B cell (primary cell): ENCODE data around the gene KRT82.

Experiments used
- EZH2 ChIP-seq: IDR thresholded peaks from 2 replicates; pipeline ENCODE4 v1.6.1; 2012; ENCODE audit warnings: borderline replicate concordance, low read depth, mild to moderate bottlenecking, moderate library complexity, low read length; ENCODE audit not compliant: insufficient read depth, poor library complexity, severe bottlenecking
- TF ChIP-seq, protein P1 (sequence below): fragments of 200-600 bp; IDR thresholded peaks from one replicate; pipeline ENCODE4 v1.8.0; 2022; ENCODE audit warnings: antibody characterized with exemption, mild to moderate bottlenecking

DNA sequence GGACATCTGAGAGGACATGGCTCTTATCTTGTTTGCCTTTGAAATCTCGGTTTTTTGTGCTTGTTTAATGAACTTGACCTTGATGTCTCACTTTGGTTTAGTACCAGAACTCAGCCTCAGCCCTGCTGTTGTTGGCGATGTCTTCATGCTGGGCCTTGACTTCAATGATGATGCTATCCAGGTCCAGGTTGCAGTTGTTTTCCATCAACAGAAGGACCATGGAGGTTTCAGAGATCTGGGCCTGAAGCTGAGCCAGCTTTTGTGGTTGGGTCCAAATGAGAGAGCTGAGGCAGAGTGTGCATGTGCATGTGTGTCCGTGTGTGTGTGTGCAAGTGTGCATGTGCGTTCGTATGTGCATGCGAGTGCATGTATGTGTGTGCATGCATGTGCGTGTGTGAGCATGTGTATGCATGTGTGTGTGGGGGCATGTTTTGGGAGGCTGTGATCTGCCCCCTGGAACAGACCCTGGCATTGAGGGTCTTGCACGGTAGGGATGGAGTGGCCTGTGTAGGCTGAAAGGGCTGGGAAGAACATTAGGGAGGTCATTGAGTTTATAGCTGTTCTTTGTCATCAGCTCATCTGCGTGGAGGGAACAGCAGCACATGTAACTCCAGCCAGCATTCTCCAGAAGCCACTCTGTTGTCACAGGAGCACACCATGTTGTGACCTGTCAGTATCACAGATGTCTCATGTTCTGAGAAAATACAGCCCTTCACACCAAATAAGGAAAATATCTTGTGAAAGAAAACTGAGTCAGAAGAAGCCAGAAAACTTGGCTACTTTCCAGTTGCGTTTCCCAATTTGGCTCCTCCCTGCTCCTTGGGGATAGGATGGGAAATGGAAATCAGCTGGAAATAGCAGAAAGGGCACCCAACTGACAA lies 10.0 kb upstream of the KRT82 start:
- TF ChIP-seq, protein P1, sequence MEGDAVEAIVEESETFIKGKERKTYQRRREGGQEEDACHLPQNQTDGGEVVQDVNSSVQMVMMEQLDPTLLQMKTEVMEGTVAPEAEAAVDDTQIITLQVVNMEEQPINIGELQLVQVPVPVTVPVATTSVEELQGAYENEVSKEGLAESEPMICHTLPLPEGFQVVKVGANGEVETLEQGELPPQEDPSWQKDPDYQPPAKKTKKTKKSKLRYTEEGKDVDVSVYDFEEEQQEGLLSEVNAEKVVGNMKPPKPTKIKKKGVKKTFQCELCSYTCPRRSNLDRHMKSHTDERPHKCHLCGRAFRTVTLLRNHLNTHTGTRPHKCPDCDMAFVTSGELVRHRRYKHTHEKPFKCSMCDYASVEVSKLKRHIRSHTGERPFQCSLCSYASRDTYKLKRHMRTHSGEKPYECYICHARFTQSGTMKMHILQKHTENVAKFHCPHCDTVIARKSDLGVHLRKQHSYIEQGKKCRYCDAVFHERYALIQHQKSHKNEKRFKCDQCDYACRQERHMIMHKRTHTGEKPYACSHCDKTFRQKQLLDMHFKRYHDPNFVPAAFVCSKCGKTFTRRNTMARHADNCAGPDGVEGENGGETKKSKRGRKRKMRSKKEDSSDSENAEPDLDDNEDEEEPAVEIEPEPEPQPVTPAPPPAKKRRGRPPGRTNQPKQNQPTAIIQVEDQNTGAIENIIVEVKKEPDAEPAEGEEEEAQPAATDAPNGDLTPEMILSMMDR: no peak
- no peak for TF ChIP-seq EZH2
